ENCODE data around the gene ABLIM3.

The ABLIM3 gene

GRCh38 chr5:149240354-149240998 lies 99.2 kb downstream of the ABLIM3 start:
- H3K36me3 ChIP-seq (ENCODE audit: insufficient read depth, low read length) = no peaks in the 10 kb centered on the region
- H3K4me1 ChIP-seq (ENCODE audit: insufficient read depth, low read length) = no peaks in the 10 kb centered on the region
- no peaks in the 10 kb centered on the region for H3K9me3 ChIP-seq (ENCODE audit: control insufficient read depth, insufficient read depth, low read length)
- no peak overlapping the region for H3K9ac ChIP-seq (ENCODE audit: low read depth, low read length)

DNA sequence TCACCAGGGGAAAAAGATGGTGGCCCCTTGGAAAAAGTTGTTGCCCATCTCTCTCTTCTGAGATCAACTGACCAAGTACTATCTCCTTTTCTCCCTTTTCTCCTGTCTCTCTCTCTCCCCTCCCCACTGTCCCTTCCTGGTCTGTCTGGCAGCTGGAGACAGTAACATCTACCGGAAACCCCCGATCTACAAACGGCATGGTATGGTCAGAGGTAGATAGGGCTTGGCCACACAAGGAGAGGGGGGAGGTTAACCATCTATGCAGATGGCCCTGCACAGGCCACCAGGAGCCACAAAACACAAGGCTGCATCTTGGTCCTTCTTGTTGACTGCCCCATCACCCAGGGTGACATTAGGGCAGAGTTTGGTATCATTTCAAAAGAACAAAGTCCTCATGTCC lies 101.0 kb downstream of the ABLIM3 start:
- H3K9ac ChIP-seq (ENCODE audit: low read depth, low read length) = no peak overlapping the region
- H3K36me3 ChIP-seq (ENCODE audit: insufficient read depth, low read length) = no peaks in the 10 kb centered on the region
- no peaks in the 10 kb centered on the region for H3K4me1 ChIP-seq (ENCODE audit: insufficient read depth, low read length)
- no peaks in the 10 kb centered on the region for H3K9me3 ChIP-seq (ENCODE audit: control insufficient read depth, insufficient read depth, low read length)

DNA sequence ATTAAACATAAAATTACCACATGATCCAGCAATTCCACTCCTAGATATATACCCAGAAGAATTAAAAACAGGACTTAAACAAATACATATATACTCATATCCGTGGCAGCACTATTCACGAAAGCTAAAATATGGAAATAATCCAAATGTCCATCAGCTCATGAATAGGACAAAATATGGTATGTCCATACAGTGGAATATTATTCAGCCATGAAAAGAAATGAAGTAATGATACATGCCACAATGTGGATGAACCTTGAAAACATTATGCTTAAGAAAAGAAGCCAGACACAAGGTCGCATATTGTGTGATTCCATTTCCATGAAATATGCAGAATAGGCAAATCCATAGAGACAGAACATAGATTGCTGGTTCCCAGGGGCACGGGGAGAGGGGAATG lies 105.6 kb downstream of the ABLIM3 start:
- H3K9me3 ChIP-seq (ENCODE audit: control insufficient read depth, insufficient read depth, low read length) = no peaks in the 10 kb centered on the region
- H3K36me3 ChIP-seq (ENCODE audit: insufficient read depth, low read length) = no peaks in the 10 kb centered on the region
- no peaks in the 10 kb centered on the region for H3K4me1 ChIP-seq (ENCODE audit: insufficient read depth, low read length)
- no peak overlapping the region for H3K9ac ChIP-seq (ENCODE audit: low read depth, low read length)

DNA sequence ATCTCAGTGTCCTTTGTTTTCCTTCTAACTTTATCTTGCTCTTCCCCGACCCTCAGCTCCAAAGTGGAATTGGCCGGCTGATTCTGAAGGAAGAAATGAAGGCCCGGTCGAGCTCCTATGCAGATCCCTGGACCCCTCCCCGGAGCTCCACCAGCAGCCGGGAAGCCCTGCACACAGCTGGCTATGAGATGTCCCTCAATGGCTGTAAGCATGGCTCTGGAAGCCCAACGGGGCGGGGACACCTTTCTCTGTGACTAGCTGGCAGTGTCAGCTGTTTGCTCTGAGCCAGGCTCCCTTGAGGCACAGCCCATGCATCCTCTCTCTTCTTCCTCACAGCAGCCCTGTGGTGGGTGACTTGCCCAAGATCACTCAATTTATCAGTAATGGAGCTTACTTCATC lies 106.4 kb downstream of the ABLIM3 start:
- no peak overlapping the region for H3K9ac ChIP-seq (ENCODE audit: low read depth, low read length)
- no peaks in the 10 kb centered on the region for H3K9me3 ChIP-seq (ENCODE audit: control insufficient read depth, insufficient read depth, low read length)
- no peaks in the 10 kb centered on the region for H3K4me1 ChIP-seq (ENCODE audit: insufficient read depth, low read length)
- no peaks in the 10 kb centered on the region for H3K36me3 ChIP-seq (ENCODE audit: insufficient read depth, low read length)

- no peaks in the 10 kb centered on the region for H3K36me3 ChIP-seq (ENCODE audit: insufficient read depth, low read length)
- no peaks in the 10 kb centered on the region for H3K4me1 ChIP-seq (ENCODE audit: insufficient read depth, low read length)
- no peaks in the 10 kb centered on the region for H3K9me3 ChIP-seq (ENCODE audit: control insufficient read depth, insufficient read depth, low read length)
- no peak overlapping the region for H3K9ac ChIP-seq (ENCODE audit: low read depth, low read length)
Observed at GRCh38 chr5:149251546-149251945, 110.3 kb downstream of the ABLIM3 start.

- H3K9me3 ChIP-seq (ENCODE audit: control insufficient read depth, insufficient read depth, low read length) = no peaks in the 10 kb centered on the region
- no peaks in the 10 kb centered on the region for H3K36me3 ChIP-seq (ENCODE audit: insufficient read depth, low read length)
- no peak overlapping the region for H3K9ac ChIP-seq (ENCODE audit: low read depth, low read length)
- no peaks in the 10 kb centered on the region for H3K4me1 ChIP-seq (ENCODE audit: insufficient read depth, low read length)
Observed at GRCh38 chr5:149254506-149254905, 113.2 kb downstream of the ABLIM3 start.

GRCh38 chr5:149256451-149256850 lies 115.2 kb downstream of the ABLIM3 start:
- Histone ChIP-seq H3K36me3 (ENCODE audit: insufficient read depth, low read length) (no peaks in the 10 kb centered on the region), H3K4me1 (ENCODE audit: insufficient read depth, low read length) (no peaks in the 10 kb centered on the region), H3K9ac (ENCODE audit: low read depth, low read length) (no peak overlapping the region), H3K9me3 (ENCODE audit: control insufficient read depth, insufficient read depth, low read length) (no peaks in the 10 kb centered on the region)

- no peaks in the 10 kb centered on the region for H3K9me3 ChIP-seq (ENCODE audit: control insufficient read depth, insufficient read depth, low read length)
- no peaks in the 10 kb centered on the region for H3K36me3 ChIP-seq (ENCODE audit: insufficient read depth, low read length)
- no peaks in the 10 kb centered on the region for H3K4me1 ChIP-seq (ENCODE audit: insufficient read depth, low read length)
- H3K9ac ChIP-seq (ENCODE audit: low read depth, low read length) = no peak overlapping the region
Observed at GRCh38 chr5:149257131-149257530, 115.8 kb downstream of the ABLIM3 start.

DNA sequence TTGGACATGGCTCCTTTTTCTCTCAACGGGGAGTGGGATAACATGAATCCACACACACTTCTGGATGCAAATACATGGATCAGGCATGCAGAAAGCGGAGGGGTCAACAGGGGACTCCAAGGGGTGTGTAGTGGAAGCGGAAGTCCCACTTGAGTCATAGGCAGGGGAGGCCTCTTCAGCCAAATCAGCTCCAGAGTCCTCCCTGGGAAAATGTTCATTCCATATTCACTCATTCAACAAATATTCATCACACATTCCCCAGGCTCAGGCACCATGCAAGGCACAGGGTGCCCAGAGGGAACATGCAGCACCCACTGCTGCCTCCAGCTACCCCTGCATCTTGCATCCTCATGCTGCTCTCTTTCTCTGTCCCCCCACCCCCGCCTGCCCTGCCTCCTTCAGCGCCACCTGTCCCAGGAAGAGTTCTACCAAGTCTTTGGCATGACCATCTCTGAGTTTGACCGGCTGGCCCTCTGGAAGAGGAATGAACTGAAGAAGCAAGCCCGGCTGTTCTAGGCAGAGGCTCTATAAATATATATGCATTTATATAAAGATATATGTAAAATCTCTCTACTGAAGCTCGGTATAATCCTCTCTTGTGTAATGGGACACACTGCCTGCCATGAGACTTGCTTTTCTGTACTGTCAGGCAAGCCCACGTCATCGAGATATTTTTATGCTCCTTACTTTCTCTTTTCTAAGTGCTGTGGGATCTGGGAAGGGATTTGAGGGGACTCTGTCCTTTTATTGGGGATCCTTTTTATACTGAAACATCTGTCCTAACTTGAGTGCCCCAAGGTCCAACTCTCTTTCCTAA lies 116.8 kb downstream of the ABLIM3 start:
- Histone ChIP-seq H3K36me3 (ENCODE audit: insufficient read depth, low read length) (no peaks in the 10 kb centered on the region), H3K9ac (ENCODE audit: low read depth, low read length) (no peak overlapping the region), H3K9me3 (ENCODE audit: control insufficient read depth, insufficient read depth, low read length) (no peaks in the 10 kb centered on the region), H3K4me1 (ENCODE audit: insufficient read depth, low read length) (no peaks in the 10 kb centered on the region)

DNA sequence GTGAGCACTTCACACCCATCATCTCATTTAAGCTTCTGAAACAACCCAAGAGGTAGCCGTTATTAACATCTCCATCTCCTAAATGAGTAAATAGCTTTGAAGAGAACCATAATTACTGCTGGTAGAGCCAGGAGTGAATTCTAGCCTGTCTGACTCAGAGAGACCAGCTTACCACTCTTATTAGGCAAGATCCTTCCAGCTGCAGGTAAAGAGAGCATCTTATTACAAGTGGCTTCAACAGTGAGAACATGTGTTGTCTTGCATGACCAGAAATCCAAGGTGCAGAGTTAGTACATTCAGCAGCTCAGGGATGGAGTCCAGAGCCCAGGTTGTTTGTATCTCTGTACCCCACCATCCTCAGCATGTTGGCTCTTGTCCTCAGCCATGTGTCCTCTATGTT lies 119.5 kb downstream of the ABLIM3 start:
- Histone ChIP-seq H3K4me1 (ENCODE audit: insufficient read depth, low read length) (no peaks in the 10 kb centered on the region), H3K9me3 (ENCODE audit: control insufficient read depth, insufficient read depth, low read length) (no peaks in the 10 kb centered on the region), H3K9ac (ENCODE audit: low read depth, low read length) (no peak overlapping the region), H3K36me3 (ENCODE audit: insufficient read depth, low read length) (no peaks in the 10 kb centered on the region)

- no peaks in the 10 kb centered on the region for H3K36me3 ChIP-seq (ENCODE audit: insufficient read depth, low read length)
- H3K4me1 ChIP-seq (ENCODE audit: insufficient read depth, low read length) = no peaks in the 10 kb centered on the region
- H3K9ac ChIP-seq (ENCODE audit: low read depth, low read length) = no peak overlapping the region
- no peaks in the 10 kb centered on the region for H3K9me3 ChIP-seq (ENCODE audit: control insufficient read depth, insufficient read depth, low read length)
Observed at GRCh38 chr5:149261246-149261645, 120.0 kb downstream of the ABLIM3 start.

DNA sequence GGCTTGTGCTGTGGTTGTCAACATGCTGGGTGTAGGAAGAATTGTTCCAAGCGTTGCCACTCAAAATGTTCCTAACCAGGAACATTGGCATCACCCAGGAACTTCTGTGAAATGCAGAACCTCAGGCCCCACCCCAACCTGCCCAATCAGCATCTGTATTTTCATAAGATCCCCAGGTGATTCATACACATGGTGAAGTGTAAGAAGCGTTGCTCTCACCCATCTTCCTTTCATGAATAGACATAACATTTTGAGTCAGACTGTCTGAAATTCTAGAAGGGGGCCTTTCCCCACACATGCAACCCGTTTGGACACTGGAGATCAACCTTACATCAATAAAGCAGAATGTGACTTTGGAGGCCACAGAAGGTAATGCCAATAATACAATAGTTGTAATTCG lies 121.0 kb downstream of the ABLIM3 start:
- no peaks in the 10 kb centered on the region for H3K36me3 ChIP-seq (ENCODE audit: insufficient read depth, low read length)
- H3K9ac ChIP-seq (ENCODE audit: low read depth, low read length) = no peak overlapping the region
- H3K4me1 ChIP-seq (ENCODE audit: insufficient read depth, low read length) = no peaks in the 10 kb centered on the region
- H3K9me3 ChIP-seq (ENCODE audit: control insufficient read depth, insufficient read depth, low read length) = no peaks in the 10 kb centered on the region

DNA sequence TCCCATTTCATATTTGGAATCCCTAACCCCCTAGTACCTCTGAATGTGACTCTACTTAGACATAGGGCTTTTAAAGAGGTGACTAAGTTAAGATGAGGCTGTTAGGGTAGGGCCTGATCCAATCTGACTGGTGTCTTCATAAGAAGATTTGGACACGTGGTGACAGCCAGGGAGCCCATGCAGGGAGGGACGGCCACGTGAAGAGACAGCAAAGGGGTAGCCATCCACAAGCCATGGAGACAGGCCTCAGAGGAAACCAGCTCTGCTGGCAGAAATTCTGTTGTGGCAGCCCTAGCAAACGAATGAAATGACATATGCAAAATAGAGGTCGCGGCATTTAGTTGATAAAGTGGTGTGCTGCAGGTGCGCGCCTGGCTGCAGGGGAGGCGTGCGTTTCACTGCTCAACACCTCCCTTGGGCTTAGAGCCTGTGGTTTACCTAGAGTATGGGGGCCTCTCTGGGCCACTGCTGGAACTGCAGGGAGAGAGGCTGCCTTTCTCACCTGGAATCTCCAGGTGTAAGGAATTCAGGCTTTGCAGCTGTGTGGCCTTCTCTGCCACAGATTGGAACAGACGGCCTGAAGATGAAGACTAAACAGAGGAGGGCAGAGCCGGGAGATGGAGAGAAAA lies 123.3 kb downstream of the ABLIM3 start:
- H3K9ac ChIP-seq (ENCODE audit: low read depth, low read length) = no peak overlapping the region
- H3K36me3 ChIP-seq (ENCODE audit: insufficient read depth, low read length) = no peaks in the 10 kb centered on the region
- H3K9me3 ChIP-seq (ENCODE audit: control insufficient read depth, insufficient read depth, low read length) = no peaks in the 10 kb centered on the region
- no peaks in the 10 kb centered on the region for H3K4me1 ChIP-seq (ENCODE audit: insufficient read depth, low read length)

- Histone ChIP-seq H3K36me3 (ENCODE audit: insufficient read depth, low read length) (no peaks in the 10 kb centered on the region), H3K9ac (ENCODE audit: low read depth, low read length) (no peak overlapping the region), H3K9me3 (ENCODE audit: control insufficient read depth, insufficient read depth, low read length) (no peaks in the 10 kb centered on the region), H3K4me1 (ENCODE audit: insufficient read depth, low read length) (no peaks in the 10 kb centered on the region)
Observed at GRCh38 chr5:149265068-149265465, 123.8 kb downstream of the ABLIM3 start.

DNA sequence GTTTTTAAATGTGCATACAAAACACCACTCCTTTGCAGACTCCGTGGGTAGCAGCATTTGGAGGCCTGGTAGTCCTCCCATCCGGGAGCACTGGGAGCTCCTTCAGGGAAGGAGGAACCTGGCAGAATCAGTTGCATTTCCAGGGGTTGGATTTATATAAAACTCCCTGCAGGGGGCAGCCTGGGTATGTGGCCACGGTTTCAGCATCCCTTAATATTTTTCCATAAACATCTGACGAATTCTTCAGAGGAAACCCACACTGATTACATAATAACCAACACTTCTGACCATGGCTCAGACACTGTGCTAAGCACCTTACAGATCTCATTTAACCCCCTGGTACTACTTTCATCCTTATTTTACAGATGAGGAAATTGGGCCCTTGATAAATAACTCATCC lies 124.3 kb downstream of the ABLIM3 start:
- Histone ChIP-seq H3K4me1 (ENCODE audit: insufficient read depth, low read length) (no peaks in the 10 kb centered on the region), H3K36me3 (ENCODE audit: insufficient read depth, low read length) (no peaks in the 10 kb centered on the region), H3K9me3 (ENCODE audit: control insufficient read depth, insufficient read depth, low read length) (no peaks in the 10 kb centered on the region), H3K9ac (ENCODE audit: low read depth, low read length) (no peak overlapping the region)
